Testis (tissue), 3 donors: Measurements from ENCODE around the gene EEFSEC. TPM values are rescaled to one million over a fixed set of nuclear protein-coding genes. Genes with fewer than 3 reads are reported as not detected.

Experiments used
- DNase-seq: peaks from one replicate; pipeline ENCODE4 v3.0.0-alpha.2; 2019
- H3K27ac ChIP-seq, 2 donors: fragments of 200-600 bp; sonication (generic); one replicate each; pipeline ENCODE4 v1.5.1; 2019
- H3K27me3 ChIP-seq: fragments of 200-600 bp; sonication (generic); one replicate; pipeline ENCODE4 v1.5.1; 2019
- H3K36me3 ChIP-seq: fragments of 200-600 bp; sonication (generic); one replicate; pipeline ENCODE4 v1.5.1; 2017; ENCODE audit warnings: low read depth; ENCODE audit errors: missing control alignments
- H3K4me1 ChIP-seq: fragments of 200-600 bp; sonication (generic); one replicate; pipeline ENCODE4 v1.5.1; 2019
- H3K4me3 ChIP-seq, 2 donors: fragments of 200-600 bp; sonication (generic); one replicate each; pipeline ENCODE4 v1.5.1; 2017 to 2019
- H3K9me3 ChIP-seq: fragments of 200-600 bp; sonication (generic); one replicate; pipeline ENCODE4 v1.5.1; 2017
- CTCF ChIP-seq, 3 experiments: fragments of 450-650 bp in 2 of 3; fragments of 200-600 bp in 1 of 3; sonication (generic) in 1 of 3; IDR thresholded peaks; one replicate each; pipeline ENCODE4 v1.5.1; 2016 to 2019; ENCODE audit warnings: antibody characterized with exemption in 3 of 3, mild to moderate bottlenecking in 2 of 3, moderate library complexity in 1 of 3
- POLR2A ChIP-seq: fragments of 450-650 bp; IDR thresholded peaks from one replicate; pipeline ENCODE4 v1.6.1; 2017; ENCODE audit warnings: antibody characterized with exemption, mild to moderate bottlenecking, moderate library complexity
- WGBS, 2 donors: methylation state at CpG; one replicate each; pipeline ENCODE4 v1.1.5; 2018; 5-methylcytosine and 5-hydroxymethylcytosine counted together
- intact Hi-C: fragments of 100-400 bp; cut with DNase I; formaldehyde crosslinking; loops from one replicate; pipeline ENCODE4 v1.15.1; 2023; ENCODE audit warnings: low total_unique reads
- polyA plus RNA-seq: library from polyadenylated mRNA; stranded (reverse); fragments of 350-450 nt; fragmentation: Illumina TruSeq; extraction: RNeasy Lipid Tissue Mini Kit (QIAGEN cat#74804); gene quantifications from one replicate; pipeline ENCODE4 v1.2.3, GENCODE V29; 2014; ENCODE audit warnings: low read depth, low replicate concordance; ENCODE audit not compliant: insufficient read depth
- total RNA-seq, 2 donors: library from RNA; depleted of rRNA; stranded (reverse); fragments of >200 nt; gene quantifications; one replicate each; pipeline ENCODE4 v1.2.3, GENCODE V29; 2016

The EEFSEC gene
- total and polyA plus RNA-seq, 3 donors from 2014 or later: 35.4 to 40.3 (median 35.4) TPM

DNA sequence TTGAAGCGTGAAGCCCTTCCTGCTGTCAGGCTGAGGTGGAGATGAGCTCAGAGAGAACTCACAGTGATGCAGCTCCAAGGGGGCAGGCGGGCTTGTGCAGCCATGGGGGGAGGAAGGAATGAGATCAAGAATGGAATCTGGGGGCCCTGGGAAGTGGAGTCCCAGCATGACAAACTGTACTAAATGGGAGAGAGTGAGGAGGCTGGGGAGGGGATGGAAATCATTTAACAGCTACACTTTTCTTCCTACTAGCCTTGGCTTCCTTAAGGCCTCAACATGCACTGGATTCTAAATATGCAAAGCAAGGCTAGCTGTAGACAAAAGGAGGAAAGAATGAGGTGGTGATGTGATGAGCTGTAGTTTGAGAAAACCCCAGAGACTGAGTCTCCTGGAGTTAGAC is 133.9 kb downstream of the EEFSEC start:
- no peaks in the 10 kb centered on the region for H3K9me3 ChIP-seq
- DNase-seq: no peak
- no peaks in the 10 kb centered on the region for H3K27me3 ChIP-seq
- intact Hi-C loops: no loop called here
- no peak for TF ChIP-seq CTCF (IDR thresholded peaks at IDR 0.05)
- TF ChIP-seq POLR2A: no peak
- 95 to 97% methylated on average over 2 of the region's 2 CpGs for WGBS, 2 donors
- H3K4me1 ChIP-seq: peaks cover 9% of the 10 kb centered on the region
- no peak overlapping the region for H3K27ac ChIP-seq
- H3K4me3 ChIP-seq: no peak overlapping the region
- no peaks in the 10 kb centered on the region for H3K36me3 ChIP-seq

- 97 to 100% methylated on average over 1 of the region's 1 CpG for WGBS, 2 donors
- Histone ChIP-seq H3K4me3 (no peak overlapping the region), H3K4me1 (no peaks in the 10 kb centered on the region), H3K36me3 (no peaks in the 10 kb centered on the region), H3K27me3 (no peaks in the 10 kb centered on the region), H3K9me3 (no peaks in the 10 kb centered on the region), H3K27ac (no peak overlapping the region)
- no peak for DNase-seq
- TF ChIP-seq CTCF (IDR thresholded peaks at IDR 0.05) (no peak), POLR2A (no peak)
- intact Hi-C loops: no loop called here
These were observed 136.3 kb downstream of the EEFSEC start for GRCh38 chr3:128289534-128289933.

GRCh38 chr3:128290484-128290883 is 137.2 kb downstream of the EEFSEC start:
- Histone ChIP-seq H3K4me3 (no peak overlapping the region), H3K27ac (no peak overlapping the region), H3K4me1 (no peaks in the 10 kb centered on the region), H3K36me3 (no peaks in the 10 kb centered on the region), H3K9me3 (no peaks in the 10 kb centered on the region), H3K27me3 (no peaks in the 10 kb centered on the region)
- WGBS, 2 donors: 93 to 100% methylated on average over 3 of the region's 3 CpGs
- no peak for TF ChIP-seq POLR2A
- no peak for TF ChIP-seq CTCF (IDR thresholded peaks at IDR 0.05)
- intact Hi-C loops: no loop called here
- DNase-seq: no peak

DNA sequence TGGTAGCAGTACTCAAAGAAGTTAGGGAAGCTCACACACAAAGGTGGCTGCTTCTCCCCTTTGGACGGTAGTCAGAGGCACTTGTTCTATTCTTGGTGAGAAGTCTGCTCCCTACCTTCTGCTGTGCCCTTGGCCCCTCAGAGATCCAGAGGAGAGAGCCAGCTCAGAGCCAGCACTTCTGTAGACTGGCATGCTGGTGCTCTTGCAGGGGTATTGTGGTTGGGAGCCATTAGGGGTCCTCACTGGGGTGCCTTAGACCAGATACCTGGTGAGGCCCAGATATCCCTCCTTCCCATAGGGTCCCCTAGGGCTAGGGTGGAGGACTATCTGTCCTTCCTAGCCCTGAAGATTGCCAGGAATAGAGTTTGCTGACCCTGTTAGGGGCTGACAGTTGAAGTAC is 140.6 kb downstream of the EEFSEC start:
- 74 to 81% methylated on average over 1 of the region's 1 CpG for WGBS, 2 donors
- DNase-seq: no peak

More for the DNA sequence above, 140.6 kb downstream of the EEFSEC start:
- Histone ChIP-seq H3K36me3 (no peaks in the 10 kb centered on the region), H3K27me3 (no peaks in the 10 kb centered on the region), H3K4me1 (no peaks in the 10 kb centered on the region), H3K9me3 (no peaks in the 10 kb centered on the region), H3K4me3 (no peak overlapping the region), H3K27ac (no peak overlapping the region)
- intact Hi-C loops: no loop called here
- TF ChIP-seq CTCF (IDR thresholded peaks at IDR 0.05) (no peak), POLR2A (no peak)
